Measurements from ENCODE around the gene PPIL6.
"Not testable (repeated sequence)": the region's sequence is repeated elsewhere in the genome, so short reads cannot be mapped to it uniquely, and the experiment has no call there.

The PPIL6 gene

GRCh38 chr6:109396046-109396718 lies 44.2 kb downstream of the PPIL6 start:
- DNase-seq (ENCODE audit: low spot score) = no peak

- DNase-seq (ENCODE audit: low spot score) = no peak
Observed at GRCh38 chr6:109393886-109394281, 46.5 kb downstream of the PPIL6 start.

GRCh38 chr6:109393157-109393885 lies 47.1 kb downstream of the PPIL6 start:
- no peak for DNase-seq (ENCODE audit: low spot score)

- no peak for DNase-seq (ENCODE audit: low spot score)
Observed at GRCh38 chr6:109389650-109390274, 50.7 kb downstream of the PPIL6 start.

- no peak for DNase-seq (ENCODE audit: low spot score)
Observed at GRCh38 chr6:109388265-109388664, 52.2 kb downstream of the PPIL6 start.

GRCh38 chr6:109383438-109383940 lies 56.9 kb downstream of the PPIL6 start:
- no peak for DNase-seq (ENCODE audit: low spot score)

- peak; percentile 96 for DNase-seq (ENCODE audit: low spot score)
Observed at GRCh38 chr6:109382576-109383437, 57.6 kb downstream of the PPIL6 start.

- no peak for DNase-seq (ENCODE audit: low spot score)
Observed at GRCh38 chr6:109381747-109382575, 58.5 kb downstream of the PPIL6 start, which contains the start of gene CD164. CD164 (minus strand) TSS chr6:109382467; CDS start chr6:109382378, 89 bp downstream.

GRCh38 chr6:109381061-109381746 lies 59.2 kb downstream of the PPIL6 start:
- peak; percentile 69 for DNase-seq (ENCODE audit: low spot score)

GRCh38 chr6:109379711-109380110 lies 60.7 kb downstream of the PPIL6 start:
- DNase-seq (ENCODE audit: low spot score) = peak; percentile 48

- no peak for DNase-seq (ENCODE audit: low spot score)
Observed at GRCh38 chr6:109377717-109378116, 62.7 kb downstream of the PPIL6 start.

GRCh38 chr6:109374326-109374892 lies 66.0 kb downstream of the PPIL6 start:
- DNase-seq (ENCODE audit: low spot score) = no peak

GRCh38 chr6:109373762-109374161 lies 66.7 kb downstream of the PPIL6 start:
- no peak for DNase-seq (ENCODE audit: low spot score)

GRCh38 chr6:109373331-109373730 lies 67.1 kb downstream of the PPIL6 start:
- DNase-seq (ENCODE audit: low spot score) = no peak

GRCh38 chr6:109372130-109372529 lies 68.3 kb downstream of the PPIL6 start:
- DNase-seq (ENCODE audit: low spot score) = no peak

- no peak for DNase-seq (ENCODE audit: low spot score)
Observed at GRCh38 chr6:109370792-109371191, 69.6 kb downstream of the PPIL6 start.

- no peak for DNase-seq (ENCODE audit: low spot score)
Observed at GRCh38 chr6:109370336-109370735, 70.1 kb downstream of the PPIL6 start.

- DNase-seq (ENCODE audit: low spot score) = no peak
Observed at GRCh38 chr6:109369728-109370127, 70.7 kb downstream of the PPIL6 start.

- DNase-seq (ENCODE audit: low spot score) = not testable (repeated sequence)
Observed at GRCh38 chr6:109364382-109365078, 75.9 kb downstream of the PPIL6 start.

Measured in hematopoietic multipotent progenitor cell treated with erythropoietin and hydrocortisone succinate and interleukin-3 and kit ligand, for 17 days (in vitro differentiated cells).